Lower leg skin (tissue), 4 donors: ENCODE measurements around the gene ABHD16A. TPM values are rescaled to one million over a fixed set of nuclear protein-coding genes. Genes with fewer than 3 reads are reported as not detected.

ENCODE experiments used
- DNase-seq, 2 donors: peaks; one replicate each; pipeline ENCODE4 v3.0.0-alpha.2; 2019; ENCODE audit warnings: low spot score in 2 of 2
- H3K4me3 ChIP-seq: fragments of 200-600 bp; sonication (generic); 2 replicates; pipeline ENCODE4 v1.5.1; 2017; ENCODE audit warnings: mild to moderate bottlenecking, low read depth; ENCODE audit not compliant: poor library complexity, severe bottlenecking
- POLR2A ChIP-seq, 2 donors: fragments of 450-650 bp; IDR thresholded peaks; one replicate each; pipeline ENCODE4 v1.6.1; 2016 to 2017; ENCODE audit warnings: antibody characterized with exemption in 2 of 2, mild to moderate bottlenecking in 1 of 2, moderate library complexity in 1 of 2
- WGBS, 2 donors: methylation state at CpG; one replicate each; pipeline ENCODE4 v1.1.5; 2018; 5-methylcytosine and 5-hydroxymethylcytosine counted together
- intact Hi-C: fragments of 100-400 bp; cut with DNase I; formaldehyde crosslinking; loops from one replicate; pipeline ENCODE4 v1.15.0; 2023; ENCODE audit warnings: low total_unique reads
- total RNA-seq, 4 donors: library from RNA; depleted of rRNA; stranded (reverse); fragments of >200 nt; gene quantifications; one replicate each; pipeline ENCODE4 v1.1.0, GENCODE V29; 2016
- TF ChIP-seq, protein P1 (sequence below), 3 donors: fragments of 450-650 bp; IDR thresholded peaks; one replicate each; pipeline ENCODE4 v1.5.1; 2016; ENCODE audit warnings: antibody characterized with exemption in 3 of 3, mild to moderate bottlenecking in 3 of 3, moderate library complexity in 2 of 3

ABHD16A gene
- total RNA-seq, 4 donors from 2014 or later: 49.9 to 61.8 (median 52.0) TPM

DNA sequence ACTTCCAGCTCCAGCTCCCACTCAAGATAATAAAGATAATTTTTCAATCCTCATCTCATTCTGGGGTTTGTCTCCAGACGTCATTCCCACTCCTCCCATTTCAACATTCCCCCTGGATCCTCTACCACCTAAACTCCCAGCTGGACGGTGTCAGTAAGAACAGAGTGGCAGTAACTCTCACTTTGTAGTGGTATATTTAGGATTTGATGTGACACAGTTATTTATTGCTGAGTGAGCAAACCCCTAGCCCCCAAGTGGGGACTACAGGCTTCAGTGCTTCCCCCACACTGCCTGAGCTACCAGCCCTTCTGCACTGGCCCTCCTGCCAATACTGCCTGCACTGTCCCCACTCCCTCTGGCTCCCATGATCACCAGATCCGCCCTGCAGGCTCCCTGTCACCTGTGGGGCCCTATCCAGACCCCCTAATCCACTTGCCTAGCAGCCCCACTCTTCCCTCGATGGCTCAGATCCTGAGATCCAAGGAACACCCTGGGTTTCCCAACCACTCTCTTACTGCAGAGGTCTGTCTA is 44.9 kb downstream of the ABHD16A start:
- intact Hi-C loops: no loop called here
- H3K4me3 ChIP-seq: no peak overlapping the region
- no peak for DNase-seq
- no peak for TF ChIP-seq POLR2A (IDR thresholded peaks at IDR 0.05)
- TF ChIP-seq, protein P1, sequence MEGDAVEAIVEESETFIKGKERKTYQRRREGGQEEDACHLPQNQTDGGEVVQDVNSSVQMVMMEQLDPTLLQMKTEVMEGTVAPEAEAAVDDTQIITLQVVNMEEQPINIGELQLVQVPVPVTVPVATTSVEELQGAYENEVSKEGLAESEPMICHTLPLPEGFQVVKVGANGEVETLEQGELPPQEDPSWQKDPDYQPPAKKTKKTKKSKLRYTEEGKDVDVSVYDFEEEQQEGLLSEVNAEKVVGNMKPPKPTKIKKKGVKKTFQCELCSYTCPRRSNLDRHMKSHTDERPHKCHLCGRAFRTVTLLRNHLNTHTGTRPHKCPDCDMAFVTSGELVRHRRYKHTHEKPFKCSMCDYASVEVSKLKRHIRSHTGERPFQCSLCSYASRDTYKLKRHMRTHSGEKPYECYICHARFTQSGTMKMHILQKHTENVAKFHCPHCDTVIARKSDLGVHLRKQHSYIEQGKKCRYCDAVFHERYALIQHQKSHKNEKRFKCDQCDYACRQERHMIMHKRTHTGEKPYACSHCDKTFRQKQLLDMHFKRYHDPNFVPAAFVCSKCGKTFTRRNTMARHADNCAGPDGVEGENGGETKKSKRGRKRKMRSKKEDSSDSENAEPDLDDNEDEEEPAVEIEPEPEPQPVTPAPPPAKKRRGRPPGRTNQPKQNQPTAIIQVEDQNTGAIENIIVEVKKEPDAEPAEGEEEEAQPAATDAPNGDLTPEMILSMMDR (IDR thresholded peaks at IDR 0.05): no peak
- WGBS, 2 donors: 74 to 77% methylated on average over 4 of the region's 4 CpGs

DNA sequence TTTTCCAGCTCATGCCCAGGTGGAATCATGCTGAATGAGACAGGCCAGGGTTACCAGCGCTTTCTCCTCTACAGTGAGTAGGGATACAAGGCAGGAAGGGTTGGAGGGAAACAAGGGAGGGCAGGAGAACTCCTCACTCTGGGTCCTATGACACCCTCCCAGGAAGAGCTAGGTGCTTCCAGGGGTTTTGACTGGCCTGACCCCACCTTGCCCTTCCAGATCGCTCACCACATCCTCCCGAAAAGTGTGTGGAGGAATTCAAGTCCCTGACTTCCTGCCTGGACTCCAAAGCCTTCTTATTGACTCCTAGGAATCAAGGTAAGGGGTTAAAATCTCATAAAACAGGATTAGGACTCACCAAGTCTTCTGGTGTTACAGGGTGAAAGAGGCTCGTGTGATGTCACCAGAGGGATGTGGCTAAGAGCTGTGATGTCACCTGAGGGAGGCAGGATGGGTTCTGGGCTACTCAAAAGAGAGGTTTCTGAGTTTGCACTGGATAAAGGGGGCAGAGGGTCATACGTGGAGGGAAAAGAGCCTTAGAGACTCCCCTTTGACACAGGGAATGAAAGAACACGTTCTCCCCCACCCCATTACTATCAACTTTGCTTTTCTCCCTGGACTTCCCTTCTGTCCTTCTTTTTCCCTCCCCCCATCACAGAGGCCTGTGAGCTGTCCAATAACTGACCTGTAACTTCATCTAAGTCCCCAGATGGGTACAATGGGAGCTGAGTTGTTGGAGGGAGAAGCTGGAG is 45.5 kb downstream of the ABHD16A start:
- no peak overlapping the region for H3K4me3 ChIP-seq
- WGBS, 2 donors: 72 to 75% methylated on average over 6 of the region's 6 CpGs
- DNase-seq: no peak
- intact Hi-C loops: no loop called here
- no peak for TF ChIP-seq POLR2A (IDR thresholded peaks at IDR 0.05)
- TF ChIP-seq, protein P1 (IDR thresholded peaks at IDR 0.05): no peak

DNA sequence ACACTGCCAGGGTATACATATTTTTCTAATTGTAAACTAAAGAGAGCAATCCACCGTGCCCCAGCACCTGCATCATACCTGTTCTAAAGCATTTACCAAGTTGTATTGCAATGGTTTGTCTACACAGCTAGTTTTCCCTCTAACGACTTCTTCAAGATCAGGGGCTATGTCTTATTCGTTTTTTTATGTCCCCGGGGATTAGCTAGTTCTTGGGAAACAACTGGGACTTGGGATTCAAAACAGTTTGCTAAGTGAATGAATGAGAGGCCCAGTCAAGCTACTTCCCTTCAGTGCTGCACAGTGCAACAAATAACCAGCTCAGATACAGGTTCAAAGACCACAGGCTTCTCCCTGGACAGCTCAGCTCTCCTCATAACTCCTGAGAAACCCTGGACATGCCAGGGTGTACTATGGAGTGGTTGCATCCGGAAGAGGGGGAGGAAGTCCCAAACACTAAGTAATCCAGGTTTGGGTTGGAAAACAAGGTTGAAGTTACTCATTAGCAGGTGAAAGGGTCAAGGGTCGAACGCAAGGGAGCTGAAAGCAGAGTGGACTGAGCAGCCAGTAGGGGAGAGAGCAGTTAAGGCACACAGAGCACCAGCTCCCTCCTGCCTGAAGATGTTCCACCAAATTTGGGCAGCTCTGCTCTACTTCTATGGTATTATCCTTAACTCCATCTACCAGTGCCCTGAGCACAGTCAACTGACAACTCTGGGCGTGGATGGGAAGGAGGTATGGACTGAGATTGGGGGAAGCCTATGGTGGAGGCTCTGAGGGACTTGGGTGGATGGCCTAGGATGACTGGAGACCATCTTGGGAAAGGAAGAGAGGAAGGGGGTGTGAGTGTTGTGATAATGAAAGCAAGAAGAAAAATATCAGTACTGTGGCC is 47.5 kb downstream of the ABHD16A start, which contains the start of gene APOM:
Gene APOM, plus strand, starts transcription at position 546 of the 889 bp plus-strand sequence. Its CDS starts 73 bp downstream, at position 619.
- WGBS, 2 donors: 83 to 84% methylated on average over 8 of the region's 8 CpGs
- intact Hi-C loops: no loop called here
- no peak for TF ChIP-seq POLR2A (IDR thresholded peaks at IDR 0.05)
- TF ChIP-seq, protein P1 (IDR thresholded peaks at IDR 0.05): peak in 1 of 3 donors; percentile 54
- no peak for DNase-seq
- no peak within 1 kb of the TSS for H3K4me3 ChIP-seq

DNA sequence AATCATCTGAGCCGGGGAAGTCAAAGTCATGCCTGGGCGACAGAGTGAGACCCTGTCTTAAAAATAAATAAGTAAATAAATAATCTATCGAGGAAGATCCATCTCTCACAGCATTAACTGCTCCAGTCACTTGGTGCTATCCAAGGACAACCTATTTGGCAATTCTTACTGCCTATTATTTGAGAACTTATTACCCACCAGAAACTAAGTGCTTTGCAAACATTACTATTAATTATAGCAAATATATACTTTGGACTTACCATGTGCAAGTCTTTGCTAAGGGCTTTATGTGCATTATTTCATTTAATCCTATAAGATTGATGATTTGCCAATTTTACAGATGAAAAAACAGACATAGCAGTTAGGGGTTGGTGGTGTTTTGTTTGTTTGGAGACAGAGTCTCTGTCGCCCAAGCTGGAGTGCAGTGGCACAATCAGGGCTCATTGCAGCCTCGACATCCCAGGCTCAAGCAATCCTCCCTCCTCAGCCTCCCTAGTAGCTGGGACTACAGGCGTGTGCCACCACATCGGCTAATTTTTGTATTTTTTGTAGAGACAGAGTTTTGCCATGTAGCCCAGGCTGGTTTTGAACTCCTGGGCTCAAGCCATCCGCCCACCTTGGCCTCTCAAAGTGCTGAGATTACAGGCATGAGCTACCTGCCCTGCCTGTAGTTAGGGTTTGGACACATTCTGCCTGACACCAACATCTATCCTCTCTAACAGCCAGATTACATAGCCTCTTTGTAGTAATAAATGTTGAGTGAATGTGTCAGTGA is 48.4 kb downstream of the ABHD16A start:
- DNase-seq: no peak
- intact Hi-C loops: no loop called here
- TF ChIP-seq POLR2A (IDR thresholded peaks at IDR 0.05): no peak
- TF ChIP-seq, protein P1 (IDR thresholded peaks at IDR 0.05): no peak
- 89 to 93% methylated on average over 8 of the region's 8 CpGs for WGBS, 2 donors
- no peak overlapping the region for H3K4me3 ChIP-seq
